Kidney tubule cell (primary cell): ENCODE measurements around the gene COL18A1.
"Not testable (repeated sequence)": the region's sequence is repeated elsewhere in the genome, so short reads cannot be mapped to it uniquely, and the experiment has no call there.

ENCODE experiments used
- DNase-seq: peaks from one replicate; pipeline ENCODE4 v3.0.0-alpha.2; 2018; ENCODE audit warnings: low spot score

Gene COL18A1

GRCh38 chr21:45522381-45522780 lies 117.4 kb downstream of the COL18A1 start:
- DNase-seq, result no peak

GRCh38 chr21:45522986-45523385 lies 118.0 kb downstream of the COL18A1 start:
- DNase-seq, result no peak

GRCh38 chr21:45523411-45524101 lies 118.6 kb downstream of the COL18A1 start:
- no peak for DNase-seq

DNA sequence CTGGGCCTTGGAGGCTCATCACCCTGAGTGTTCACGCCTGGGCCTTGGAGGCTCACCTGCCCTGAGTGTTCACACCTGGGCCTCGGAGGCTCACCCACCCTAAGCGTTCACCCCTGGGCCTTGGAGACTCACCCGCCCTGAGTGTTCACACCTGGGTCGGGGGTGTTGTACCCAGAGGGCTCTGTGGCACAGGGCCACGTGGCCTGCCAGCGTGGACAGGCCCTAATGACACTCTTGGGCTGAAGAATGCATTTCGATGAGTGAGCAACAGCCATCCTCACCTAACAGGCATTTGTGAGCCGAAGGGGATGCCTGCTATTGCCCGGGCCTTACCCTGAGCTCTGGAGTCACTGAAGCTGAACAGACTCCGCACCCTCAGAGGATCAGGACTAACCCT lies 119.8 kb downstream of the COL18A1 start:
- no peak for DNase-seq

GRCh38 chr21:45525153-45525909 lies 120.4 kb downstream of the COL18A1 start:
- DNase-seq, result no peak

GRCh38 chr21:45525910-45526306 lies 120.9 kb downstream of the COL18A1 start:
- no peak for DNase-seq

- peak; percentile 64 for DNase-seq
Observed at GRCh38 chr21:45527151-45527999, 122.4 kb downstream of the COL18A1 start.

DNA sequence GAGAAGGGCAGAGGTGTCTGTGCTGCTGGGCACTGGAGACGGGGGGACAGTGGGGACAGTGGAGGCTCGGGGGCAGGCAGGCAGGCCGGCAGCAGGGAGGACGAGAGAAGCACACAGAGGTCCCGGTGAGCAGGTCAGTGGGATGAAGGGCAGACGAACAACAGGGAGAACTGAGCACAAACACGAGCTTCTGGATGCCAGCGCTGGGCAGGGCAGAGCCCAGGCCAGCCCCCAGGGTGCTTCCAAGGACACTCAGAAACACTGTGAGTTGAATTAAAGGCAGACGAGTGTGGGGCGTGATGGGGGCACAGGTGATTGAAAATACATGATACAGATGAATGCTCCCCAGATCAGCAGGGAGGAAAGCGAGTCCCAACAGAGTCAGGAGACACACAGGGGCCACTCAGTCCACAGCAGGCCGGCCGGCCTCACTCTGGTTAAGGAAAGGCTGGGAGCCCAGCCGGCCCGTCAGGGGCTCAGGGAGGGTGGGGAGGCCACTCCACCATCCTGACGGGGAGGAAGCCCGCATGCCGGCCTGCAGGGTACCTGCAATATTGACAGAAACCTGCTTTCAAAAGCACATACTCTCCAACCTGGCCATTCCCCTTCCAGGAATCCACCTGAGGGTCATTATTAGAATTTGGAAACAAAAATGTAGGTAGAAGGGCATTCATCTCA lies 123.2 kb downstream of the COL18A1 start:
- no peak for DNase-seq

DNA sequence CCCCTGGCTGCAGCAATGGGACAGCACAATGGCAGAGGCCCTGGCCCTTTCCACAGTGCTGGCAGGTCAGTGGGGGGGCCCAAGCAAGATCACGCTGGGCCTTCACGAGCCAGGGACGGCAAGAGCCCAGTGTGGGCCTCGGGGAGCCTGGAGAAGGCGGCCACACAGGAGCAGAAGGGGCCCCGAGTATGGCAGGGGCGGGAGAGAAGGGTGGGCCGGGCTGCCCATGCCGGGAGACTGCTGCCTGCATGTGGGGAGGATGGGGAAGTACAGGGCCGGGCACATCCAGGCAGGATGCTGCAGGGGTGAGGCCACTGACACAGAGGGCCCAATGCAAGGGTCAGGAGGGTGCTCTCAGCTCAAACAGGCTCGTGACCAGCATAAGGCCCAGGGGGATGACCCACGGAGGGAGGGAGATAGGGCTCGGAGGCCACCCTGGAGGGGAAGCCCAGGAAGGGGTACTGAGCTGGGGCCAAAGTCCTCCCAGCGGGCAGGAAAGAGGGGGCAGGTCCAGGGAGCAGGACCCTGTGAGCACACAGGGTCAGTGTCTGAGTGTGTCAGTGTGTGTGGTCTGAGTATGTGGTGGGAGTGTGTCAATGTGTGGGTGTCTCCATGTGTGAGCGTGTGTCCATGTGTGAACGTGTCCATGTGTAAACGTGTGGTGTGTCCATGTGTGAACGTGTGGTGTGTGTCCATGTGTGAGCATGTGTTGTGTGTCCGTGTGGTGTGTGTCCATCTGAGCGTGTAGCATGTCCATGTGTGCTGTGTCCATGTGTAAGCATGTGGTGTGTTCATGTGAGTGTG lies 124.2 kb downstream of the COL18A1 start:
- DNase-seq, result no peak

- no peak for DNase-seq
Observed at GRCh38 chr21:45529785-45530422, 124.9 kb downstream of the COL18A1 start.

GRCh38 chr21:45530423-45531113 lies 125.6 kb downstream of the COL18A1 start:
- DNase-seq, result no peak

DNA sequence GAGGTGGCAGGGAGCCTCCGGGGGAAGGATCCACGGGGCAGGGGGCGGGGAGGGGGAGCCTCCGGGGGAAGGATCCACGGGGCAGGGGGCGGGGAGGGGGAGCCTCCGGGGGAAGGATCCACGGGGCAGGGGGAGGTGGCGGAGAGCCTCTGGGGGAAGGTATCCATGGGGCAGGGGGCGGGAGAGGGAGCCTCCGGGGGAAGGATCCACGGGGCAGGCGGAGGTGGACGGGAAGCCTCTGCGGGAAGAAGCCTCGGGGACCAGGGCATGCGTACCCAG lies 126.1 kb downstream of the COL18A1 start:
- DNase-seq, result not testable (repeated sequence)

- no peak for DNase-seq
Observed at GRCh38 chr21:45531393-45532215, 126.6 kb downstream of the COL18A1 start.

- DNase-seq, result no peak
Observed at GRCh38 chr21:45532826-45533360, 127.9 kb downstream of the COL18A1 start.

GRCh38 chr21:45533361-45533845 lies 128.4 kb downstream of the COL18A1 start:
- no peak for DNase-seq

DNA sequence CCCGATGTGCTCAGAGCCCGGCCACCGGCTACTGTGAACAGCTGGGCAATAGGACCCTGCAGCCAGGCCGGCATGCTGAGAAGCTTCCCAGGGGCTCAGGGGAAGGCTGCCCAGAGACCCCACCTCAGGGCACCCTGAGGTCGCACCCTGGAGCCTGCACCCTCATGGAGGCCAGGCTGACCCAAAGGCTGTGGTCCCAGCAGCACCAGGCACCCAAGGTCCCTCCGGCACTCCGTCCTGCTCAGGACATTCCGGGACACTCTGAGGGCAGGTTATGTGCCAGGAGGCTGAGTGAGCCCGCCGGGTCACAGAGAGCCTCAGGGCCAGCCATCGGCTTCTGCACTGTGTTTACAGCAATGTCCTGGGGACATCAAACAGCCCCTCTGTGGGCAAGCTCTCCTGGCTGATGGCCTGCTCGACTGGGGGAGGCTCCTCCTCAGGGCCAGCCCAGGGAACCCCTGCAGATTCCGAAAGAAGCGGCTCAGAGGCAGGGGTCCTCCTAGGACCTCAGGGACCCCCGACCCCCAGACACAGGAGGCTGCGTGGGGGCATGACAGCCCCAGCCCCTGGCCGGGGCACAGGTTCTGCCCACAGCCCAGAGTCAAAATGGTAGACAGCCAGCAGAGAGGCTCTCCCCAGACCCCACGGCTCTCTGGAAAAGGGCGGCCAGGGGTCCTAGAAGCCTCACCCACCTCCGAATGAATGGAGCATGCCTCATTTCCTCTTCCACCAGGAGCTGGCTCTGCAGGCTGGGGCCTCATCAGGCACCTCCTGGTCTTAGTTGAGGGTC lies 129.1 kb downstream of the COL18A1 start:
- DNase-seq, result no peak

DNA sequence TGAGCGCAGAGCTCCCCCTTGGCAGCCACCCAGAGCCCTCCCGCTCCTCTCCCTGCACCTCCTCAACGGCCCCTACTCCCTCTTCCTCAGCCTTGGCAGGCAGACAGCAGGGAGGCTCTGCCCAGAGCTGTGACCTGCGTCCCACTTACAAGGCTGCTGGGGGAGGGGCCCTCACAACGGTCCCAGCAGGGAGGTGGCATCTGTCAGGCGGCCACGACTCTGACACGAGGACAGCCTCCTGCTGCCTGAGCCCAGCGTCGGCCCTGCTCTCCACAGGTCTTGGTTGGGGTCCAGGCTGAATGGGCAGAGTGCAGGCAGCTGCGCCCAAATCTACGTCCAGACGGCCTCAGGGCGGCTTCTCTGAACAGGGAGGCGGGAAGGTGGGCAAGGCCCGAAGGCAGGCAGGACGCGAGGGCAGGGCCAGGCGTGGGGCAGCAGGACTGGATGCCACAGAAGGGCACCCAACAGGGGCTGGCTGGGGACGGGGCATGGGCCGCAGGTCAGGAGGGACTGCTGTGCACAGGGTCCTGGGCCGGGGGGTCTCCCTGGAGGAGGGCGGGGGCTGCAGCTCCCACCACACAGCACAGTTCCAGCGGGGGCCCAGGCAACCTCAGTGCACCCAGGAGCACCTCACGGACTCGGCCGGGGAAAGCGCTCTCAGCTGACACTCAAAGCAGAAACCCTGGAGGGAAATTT lies 129.8 kb downstream of the COL18A1 start:
- no peak for DNase-seq
